AG09319 (cell line): ENCODE data around the gene DENND5B.
"Not testable (repeated sequence)": the region's sequence is repeated elsewhere in the genome, so short reads cannot be mapped to it uniquely, and the experiment has no call there.

Experiments used
- DNase-seq: peaks from one replicate; pipeline ENCODE4 v3.0.0-alpha.2; 2010; ENCODE audit warnings: low read depth; ENCODE audit errors: extremely low read depth
- TF ChIP-seq, protein P1 (sequence below): IDR thresholded peaks from 2 replicates; pipeline ENCODE4 v1.5.1; 2011; ENCODE audit warnings: low read depth, mild to moderate bottlenecking, inconsistent platforms, low read length, moderate library complexity

Gene DENND5B

DNA sequence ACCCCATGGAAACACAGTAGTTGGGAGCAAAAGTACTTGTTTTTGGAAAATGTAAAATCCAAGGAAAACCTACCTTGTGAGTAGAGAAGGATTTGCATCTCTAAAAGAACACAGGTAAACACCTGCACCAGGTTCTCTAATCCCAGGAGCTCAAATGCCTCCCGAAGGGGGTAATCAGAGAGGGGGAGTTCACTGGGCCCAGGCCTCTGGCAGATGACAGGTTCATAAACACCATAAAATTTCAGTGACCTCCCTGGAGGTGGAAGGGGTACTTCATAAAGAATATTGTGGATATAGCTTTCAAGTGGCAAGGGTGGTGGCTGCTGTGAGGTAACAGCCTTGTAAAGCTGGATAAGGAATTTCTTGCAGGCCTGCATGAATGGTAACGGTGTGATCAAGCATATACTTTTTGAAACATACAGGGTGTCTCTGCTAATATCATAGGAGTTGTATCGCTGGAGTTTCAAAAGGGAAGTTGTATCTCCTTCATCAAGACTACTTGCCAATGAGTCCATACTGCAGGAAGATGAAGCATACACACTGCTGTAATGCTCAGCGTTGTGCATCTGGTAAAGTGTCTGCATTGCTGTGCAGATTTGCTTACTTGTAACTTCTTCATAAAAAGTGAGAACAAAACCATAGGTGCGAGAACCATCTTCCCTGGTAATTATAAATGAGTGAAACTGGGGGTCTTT, 111.3 kb downstream of the DENND5B start:
- TF ChIP-seq, protein P1, sequence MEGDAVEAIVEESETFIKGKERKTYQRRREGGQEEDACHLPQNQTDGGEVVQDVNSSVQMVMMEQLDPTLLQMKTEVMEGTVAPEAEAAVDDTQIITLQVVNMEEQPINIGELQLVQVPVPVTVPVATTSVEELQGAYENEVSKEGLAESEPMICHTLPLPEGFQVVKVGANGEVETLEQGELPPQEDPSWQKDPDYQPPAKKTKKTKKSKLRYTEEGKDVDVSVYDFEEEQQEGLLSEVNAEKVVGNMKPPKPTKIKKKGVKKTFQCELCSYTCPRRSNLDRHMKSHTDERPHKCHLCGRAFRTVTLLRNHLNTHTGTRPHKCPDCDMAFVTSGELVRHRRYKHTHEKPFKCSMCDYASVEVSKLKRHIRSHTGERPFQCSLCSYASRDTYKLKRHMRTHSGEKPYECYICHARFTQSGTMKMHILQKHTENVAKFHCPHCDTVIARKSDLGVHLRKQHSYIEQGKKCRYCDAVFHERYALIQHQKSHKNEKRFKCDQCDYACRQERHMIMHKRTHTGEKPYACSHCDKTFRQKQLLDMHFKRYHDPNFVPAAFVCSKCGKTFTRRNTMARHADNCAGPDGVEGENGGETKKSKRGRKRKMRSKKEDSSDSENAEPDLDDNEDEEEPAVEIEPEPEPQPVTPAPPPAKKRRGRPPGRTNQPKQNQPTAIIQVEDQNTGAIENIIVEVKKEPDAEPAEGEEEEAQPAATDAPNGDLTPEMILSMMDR = no peak
- DNase-seq = no peak

DNA sequence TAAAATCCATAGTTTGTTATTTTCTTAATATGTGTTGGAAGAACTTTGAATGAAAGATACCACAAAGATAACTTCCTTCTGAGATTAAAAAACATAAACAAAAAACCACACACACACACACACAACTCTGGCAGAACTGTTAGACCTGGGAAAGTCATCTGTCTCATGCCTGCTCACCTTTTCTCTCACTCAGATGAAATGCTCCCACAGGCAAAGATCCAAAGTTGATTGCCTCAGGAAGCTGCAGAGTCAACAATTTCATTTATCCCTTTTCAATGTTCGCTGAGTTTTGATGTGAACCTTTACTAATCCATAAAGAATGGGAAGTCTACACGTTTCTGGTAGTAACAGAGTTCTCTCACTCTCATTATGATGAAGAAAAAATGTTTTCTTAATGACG, 112.0 kb downstream of the DENND5B start:
- no peak for DNase-seq
- TF ChIP-seq, protein P1 = no peak

DNA sequence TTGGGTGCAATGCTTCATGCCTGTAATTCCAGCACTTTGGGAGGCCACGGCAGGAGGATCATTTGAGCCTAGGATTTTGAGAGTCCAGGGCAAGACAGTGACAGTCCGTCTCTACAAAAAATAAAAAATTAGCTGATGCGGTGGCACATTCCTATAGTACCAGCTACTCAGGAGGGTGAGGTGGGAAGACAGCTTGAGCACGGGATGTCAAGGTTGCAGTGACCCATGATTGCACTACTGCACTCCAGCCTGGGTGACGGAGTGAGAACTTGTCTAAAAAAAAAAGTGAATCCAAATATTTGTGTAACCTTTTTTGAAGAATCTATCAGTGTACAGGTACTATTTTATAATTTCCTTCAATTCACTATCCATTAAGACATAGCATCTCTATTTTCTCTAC, 112.5 kb downstream of the DENND5B start:
- TF ChIP-seq, protein P1 = no peak
- DNase-seq = no peak

DNA sequence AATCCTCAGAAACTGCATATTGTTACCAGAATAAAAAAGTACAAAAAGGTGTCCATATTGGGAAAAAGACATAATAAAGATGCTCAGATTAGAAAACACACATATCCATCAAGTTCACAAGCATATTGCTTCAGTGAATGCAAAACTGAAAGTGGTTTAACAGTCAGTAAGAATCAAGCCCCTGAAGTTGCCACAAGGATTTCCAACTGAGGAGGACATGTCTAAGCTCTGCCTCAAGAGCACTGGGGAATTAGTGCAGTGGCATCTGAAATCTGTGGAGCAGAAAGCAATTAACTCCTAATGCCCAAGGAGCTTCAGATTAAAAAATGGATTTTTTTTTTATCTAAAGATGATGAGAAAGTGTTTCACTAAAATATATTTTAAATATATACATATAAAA, 113.2 kb downstream of the DENND5B start:
- TF ChIP-seq, protein P1 = no peak

DNA sequence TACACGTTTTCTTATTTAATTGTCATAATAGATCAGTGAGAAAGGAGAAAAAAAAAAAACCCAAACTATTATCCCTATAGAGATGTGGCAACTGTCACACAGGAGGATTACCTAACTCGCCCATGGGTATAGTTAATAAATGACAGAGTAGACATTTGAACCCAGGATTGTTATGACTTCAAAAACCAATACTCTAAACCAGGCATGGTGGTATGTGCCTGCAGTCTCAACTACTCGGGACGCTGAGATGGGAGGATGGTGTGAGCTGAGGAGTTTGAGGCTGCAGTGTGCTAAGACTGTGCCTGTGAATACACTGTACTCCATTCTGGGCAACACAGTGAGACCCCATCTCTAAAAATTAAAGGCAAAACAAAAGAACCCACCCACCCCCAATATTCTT, 114.5 kb downstream of the DENND5B start:
- TF ChIP-seq, protein P1 = no peak
- no peak for DNase-seq

More for the DNA sequence above, 113.2 kb downstream of the DENND5B start:
- DNase-seq = no peak

DNA sequence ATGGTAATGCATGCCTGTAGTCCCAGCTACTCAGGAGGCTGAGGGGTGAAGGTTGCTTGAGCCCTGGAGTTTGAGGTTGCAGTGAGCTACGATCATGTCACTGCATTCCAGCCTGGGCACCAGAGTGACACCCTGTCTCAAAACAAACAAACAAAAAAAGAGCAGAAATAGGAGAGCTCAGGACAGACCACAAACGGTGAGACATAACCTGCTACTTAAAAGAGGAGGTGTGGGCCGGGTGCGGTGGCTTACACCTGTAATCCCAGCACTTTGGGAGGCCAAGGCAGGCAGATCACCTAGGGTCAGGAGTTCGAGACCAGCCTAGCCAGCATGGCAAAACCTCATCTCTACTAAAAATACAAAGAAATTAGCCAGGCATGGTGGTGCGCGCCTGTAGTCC, 115.3 kb downstream of the DENND5B start:
- DNase-seq = not testable (repeated sequence)

DNA sequence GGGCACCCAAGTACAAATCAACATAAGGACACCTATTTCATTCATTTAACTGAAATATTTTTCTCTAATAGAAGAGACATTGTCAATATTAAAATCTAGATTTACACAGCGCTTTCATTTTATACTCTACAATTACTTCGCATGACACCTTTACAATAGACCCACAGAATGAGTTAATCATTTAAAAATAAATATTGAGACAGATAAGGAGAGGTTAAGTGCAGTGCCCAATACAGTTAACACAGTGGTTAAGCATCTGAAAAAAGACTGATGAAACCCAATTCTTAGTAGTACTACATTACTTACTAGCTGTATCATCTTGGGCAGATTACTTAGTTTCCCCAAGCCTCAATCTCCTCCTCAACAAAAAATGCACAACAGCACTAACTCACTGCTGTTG, 116.2 kb downstream of the DENND5B start:
- no peak for DNase-seq
- TF ChIP-seq, protein P1 = no peak

DNA sequence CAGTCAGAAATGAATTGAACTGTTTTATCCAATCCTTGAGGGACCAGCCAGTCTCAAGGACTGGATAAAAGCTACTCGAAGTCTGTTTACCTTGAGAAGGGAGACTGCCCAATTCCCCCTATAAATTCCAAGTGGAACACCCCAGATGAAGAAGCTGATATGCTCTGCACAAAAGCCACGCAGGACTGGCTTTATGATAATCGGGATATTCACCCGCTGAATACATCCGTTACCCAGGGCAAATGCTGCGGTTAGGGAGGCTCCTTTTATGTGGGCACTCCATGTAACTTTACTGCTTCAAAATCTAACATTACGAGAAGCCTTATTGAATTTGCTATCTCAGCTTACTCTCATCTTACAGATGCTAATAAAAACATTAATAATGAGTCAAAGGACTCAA, 119.1 kb downstream of the DENND5B start:
- DNase-seq = no peak

More for the DNA sequence above, 119.1 kb downstream of the DENND5B start:
- TF ChIP-seq, protein P1 = no peak
